OCI-LY1 (cell line): ENCODE data around the gene GJB4.

Source experiments
- EZH2 ChIP-seq: fragments of 200-600 bp; sonication (generic), shearing (Covaris generic); IDR thresholded peaks from 2 replicates; pipeline ENCODE4 v1.8.0; 2017; ENCODE audit warnings: borderline replicate concordance, mixed run types, mild to moderate bottlenecking, antibody characterized with exemption, low read length, moderate library complexity, mixed read lengths
- TF ChIP-seq, protein P1 (sequence below): fragments of 200-600 bp; sonication (generic), shearing (Covaris generic); IDR thresholded peaks from 2 replicates; pipeline ENCODE4 v1.5.1; 2017; ENCODE audit warnings: mild to moderate bottlenecking, antibody characterized with exemption, low read length, moderate library complexity, mixed read lengths

DNA sequence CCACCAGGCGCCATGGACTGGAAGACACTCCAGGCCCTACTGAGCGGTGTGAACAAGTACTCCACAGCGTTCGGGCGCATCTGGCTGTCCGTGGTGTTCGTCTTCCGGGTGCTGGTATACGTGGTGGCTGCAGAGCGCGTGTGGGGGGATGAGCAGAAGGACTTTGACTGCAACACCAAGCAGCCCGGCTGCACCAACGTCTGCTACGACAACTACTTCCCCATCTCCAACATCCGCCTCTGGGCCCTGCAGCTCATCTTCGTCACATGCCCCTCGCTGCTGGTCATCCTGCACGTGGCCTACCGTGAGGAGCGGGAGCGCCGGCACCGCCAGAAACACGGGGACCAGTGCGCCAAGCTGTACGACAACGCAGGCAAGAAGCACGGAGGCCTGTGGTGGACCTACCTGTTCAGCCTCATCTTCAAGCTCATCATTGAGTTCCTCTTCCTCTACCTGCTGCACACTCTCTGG lies 25.2 kb downstream of the GJB4 start:
- TF ChIP-seq, protein P1, sequence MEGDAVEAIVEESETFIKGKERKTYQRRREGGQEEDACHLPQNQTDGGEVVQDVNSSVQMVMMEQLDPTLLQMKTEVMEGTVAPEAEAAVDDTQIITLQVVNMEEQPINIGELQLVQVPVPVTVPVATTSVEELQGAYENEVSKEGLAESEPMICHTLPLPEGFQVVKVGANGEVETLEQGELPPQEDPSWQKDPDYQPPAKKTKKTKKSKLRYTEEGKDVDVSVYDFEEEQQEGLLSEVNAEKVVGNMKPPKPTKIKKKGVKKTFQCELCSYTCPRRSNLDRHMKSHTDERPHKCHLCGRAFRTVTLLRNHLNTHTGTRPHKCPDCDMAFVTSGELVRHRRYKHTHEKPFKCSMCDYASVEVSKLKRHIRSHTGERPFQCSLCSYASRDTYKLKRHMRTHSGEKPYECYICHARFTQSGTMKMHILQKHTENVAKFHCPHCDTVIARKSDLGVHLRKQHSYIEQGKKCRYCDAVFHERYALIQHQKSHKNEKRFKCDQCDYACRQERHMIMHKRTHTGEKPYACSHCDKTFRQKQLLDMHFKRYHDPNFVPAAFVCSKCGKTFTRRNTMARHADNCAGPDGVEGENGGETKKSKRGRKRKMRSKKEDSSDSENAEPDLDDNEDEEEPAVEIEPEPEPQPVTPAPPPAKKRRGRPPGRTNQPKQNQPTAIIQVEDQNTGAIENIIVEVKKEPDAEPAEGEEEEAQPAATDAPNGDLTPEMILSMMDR, result no peak
- TF ChIP-seq EZH2, result no peak
